GM12878 (cell line): ENCODE data around the gene CCNYL1. TPM values are rescaled to one million over a fixed set of nuclear protein-coding genes. Genes with fewer than 3 reads are reported as not detected.
"Not testable (repeated sequence)": the region's sequence is repeated elsewhere in the genome, so short reads cannot be mapped to it uniquely, and the experiment has no call there.

Experiments used
- ATAC-seq: fragments of 200-7000 bp; cut with Tn5 transposase; 3 replicates; pipeline ENCODE4 v1.9.1; 2020; ENCODE audit warnings: mild to moderate bottlenecking, moderate library complexity
- BruUV-seq: library from RNA; stranded (reverse); fragments of 400-500 nt; replicated peaks from 2 replicates; lab custom pipeline; 2021; lab: Mats Ljungman, UMichigan
- CTCF ChIA-PET: fragments of 300-600 bp; sonication (Branson Sonifier 250); formaldehyde crosslinking; extraction: SDS; loops from one replicate; lab custom pipeline; 2021; ENCODE audit warnings: inconsistent platforms; lab: Yijun Ruan, JAX
- POLR2A ChIA-PET: fragments of 350-600 bp; formaldehyde crosslinking; extraction: SDS; loops from one replicate; lab custom pipeline; 2021; ENCODE audit warnings: inconsistent platforms; lab: Charles Lee
- RAD21 ChIA-PET: fragments of 300-600 bp; sonication (Branson Sonifier 250); formaldehyde crosslinking; loops from one replicate; lab custom pipeline; 2023; ENCODE audit warnings: antibody characterized with exemption; ENCODE audit not compliant: unreplicated experiment; lab: Charles Lee
- SMC1A ChIA-PET: fragments of 300-600 bp; sonication (Branson Sonifier 250); formaldehyde crosslinking; loops from one replicate; lab custom pipeline; 2023; ENCODE audit not compliant: unreplicated experiment, uncharacterized antibody; lab: Charles Lee
- DNase-seq: peaks from one replicate; pipeline ENCODE4 v3.0.0-alpha.2; 2011; ENCODE audit warnings: low read depth, low spot score
- FAIRE-seq: peaks from 3 replicates; lab custom pipeline; 2011; peaks lifted over from hg19 to GRCh38; lab: Jason Lieb, UNC
- H2AFZ ChIP-seq: 2 replicates; pipeline ENCODE4 v1.6.0; 2011; ENCODE audit warnings: low read depth, low read length, control low read depth; ENCODE audit not compliant: control insufficient read depth
- H3K27ac ChIP-seq: 2 replicates; pipeline ENCODE4 v1.5.1; 2011; ENCODE audit warnings: control low read depth; ENCODE audit not compliant: control insufficient read depth, insufficient read depth
- H3K27me3 ChIP-seq, 2 experiments: replicated peaks in 1 of 2; 2 replicates each; pipeline versions ENCODE4 v1.6.0 to v1.6.1; 2011; ENCODE audit warnings: low read length in 1 of 2; ENCODE audit not compliant: control insufficient read depth in 2 of 2, insufficient read depth in 2 of 2
- H3K36me3 ChIP-seq, 2 experiments: 2 replicates each; pipeline ENCODE4 v1.5.1; 2011; ENCODE audit warnings: low read length in 1 of 2; ENCODE audit not compliant: control insufficient read depth in 2 of 2, insufficient read depth in 2 of 2
- H3K4me1 ChIP-seq: 2 replicates; pipeline ENCODE4 v1.6.1; 2011; ENCODE audit warnings: mild to moderate bottlenecking, low read length, moderate library complexity, mixed read lengths; ENCODE audit not compliant: control insufficient read depth, insufficient read depth
- H3K4me2 ChIP-seq: 2 replicates; pipeline ENCODE4 v1.6.0; 2011; ENCODE audit warnings: control low read depth; ENCODE audit not compliant: control insufficient read depth, insufficient read depth
- H3K4me3 ChIP-seq: fragments of 200-600 bp; sonication (generic); 2 replicates; pipeline ENCODE4 v1.5.1; 2016
- H3K79me2 ChIP-seq: 2 replicates; pipeline ENCODE4 v1.6.0; 2011; ENCODE audit warnings: low read length; ENCODE audit not compliant: control insufficient read depth, insufficient read depth
- H3K9ac ChIP-seq: 2 replicates; pipeline ENCODE4 v1.8.0; 2011; ENCODE audit warnings: low read length, control low read depth, mixed read lengths; ENCODE audit not compliant: control insufficient read depth, insufficient read depth
- H3K9me3 ChIP-seq: replicated peaks from 3 replicates; pipeline ENCODE4 v1.5.1; 2011; ENCODE audit warnings: mild to moderate bottlenecking, low read length; ENCODE audit not compliant: control insufficient read depth, insufficient read depth
- H4K20me1 ChIP-seq: 2 replicates; pipeline ENCODE4 v1.6.0; 2011; ENCODE audit not compliant: control insufficient read depth, insufficient read depth
- ETV6 ChIP-seq, 2 experiments: fragments of 450-650 bp in 1 of 2; IDR thresholded peaks in 1 of 2; conservative IDR thresholded peaks in 1 of 2; 2 replicates each; pipeline ENCODE4 v1.6.1; 2014; ENCODE audit warnings: antibody characterized with exemption in 1 of 2, borderline replicate concordance in 1 of 2, low read depth in 1 of 2, mild to moderate bottlenecking in 1 of 2, moderate library complexity in 1 of 2
- FOS ChIP-seq: IDR thresholded peaks from 3 replicates; pipeline ENCODE4 v1.6.1; 2011; ENCODE audit warnings: borderline replicate concordance; ENCODE audit not compliant: insufficient read length; ENCODE audit errors: extremely low read depth
- GABPA ChIP-seq: IDR thresholded peaks from 2 replicates; pipeline ENCODE4 v1.6.1; 2014; ENCODE audit warnings: antibody characterized with exemption, low read depth, mild to moderate bottlenecking, inconsistent platforms
- JUNB ChIP-seq: IDR thresholded peaks from 2 replicates; pipeline ENCODE4 v1.6.1; 2016; ENCODE audit warnings: antibody characterized with exemption, mild to moderate bottlenecking
- SRF ChIP-seq, 2 experiments: IDR thresholded peaks; 2 replicates each; pipeline ENCODE4 v1.6.1; 2011; ENCODE audit warnings: low read depth in 2 of 2, low read length in 2 of 2, mild to moderate bottlenecking in 1 of 2, moderate library complexity in 1 of 2
- STAT1 ChIP-seq: fragments of 450-650 bp; conservative IDR thresholded peaks from 2 replicates; pipeline ENCODE4 v1.6.1; 2014; ENCODE audit warnings: antibody characterized with exemption, mild to moderate bottlenecking
- ZNF384 ChIP-seq: IDR thresholded peaks from 2 replicates; pipeline ENCODE4 v1.6.1; 2012; ENCODE audit warnings: low read depth, mild to moderate bottlenecking, low read length, improper control_type of control experiment, borderline replicate concordance
- WGBS: methylation state at CpG from one replicate; pipeline ENCODE4 v1.1.6; 2016; ENCODE audit warnings: low lambda C conversion rate; ENCODE audit not compliant: insufficient replicate concordance, insufficient coverage; ENCODE audit errors: missing lambda C conversion rate; 5-methylcytosine and 5-hydroxymethylcytosine counted together
- in situ Hi-C: fragments of 300-500 bp; cut with MboI; formaldehyde crosslinking; loops from 9 replicates; pipeline ENCODE4 v1.14.3; 2018; ENCODE audit warnings: mixed read lengths
- intact Hi-C: fragments of 100-400 bp; cut with micrococcal nuclease; formaldehyde crosslinking; loops from one replicate; pipeline ENCODE4 v1.14.2; 2022; ENCODE audit not compliant: unreplicated experiment
- polyA plus RNA-seq, 11 experiments: library from polyadenylated mRNA; depleted of rRNA in 4 of 11; unstranded in 6 of 11; stranded (reverse) in 5 of 11; fragments of >200 nt; fragmentation: Nextera tagmentation in 4 of 11; fragmentation: Illumina TruSeq in 1 of 11; extraction: Ambion mirVana in 4 of 11; extraction: Trizol in 1 of 11; gene quantifications; 1 replicate in 1 of 11; 2 replicates in 10 of 11; pipeline versions ENCODE4 v1.2.1 to v1.2.3, GENCODE V29; 2011 to 2016; ENCODE audit warnings: inconsistent platforms in 2 of 11, missing spikeins in 2 of 11, low read depth in 1 of 11
- total RNA-seq, 4 experiments: library from RNA; depleted of rRNA in 3 of 4; stranded (reverse); fragments of >200 nt in 3 of 4; fragmentation: Illumina TruSeq in 1 of 4; extraction: Trizol in 1 of 4; gene quantifications; 2 replicates each; pipeline versions ENCODE4 v1.2.1 to v1.2.3, GENCODE V29; 2013 to 2021
- TF ChIP-seq, protein P1 (sequence below): fragments of 450-650 bp; IDR thresholded peaks from 2 replicates; pipeline ENCODE4 v1.6.1; 2017; ENCODE audit warnings: mild to moderate bottlenecking, moderate library complexity

CCNYL1 gene
- total and polyA plus RNA-seq, 10 of the 15 experiments (the other 5 are each of a cell fraction or from before 2014, with no cell fraction given): 1.8 to 12.3 (median 5.9) TPM

DNA sequence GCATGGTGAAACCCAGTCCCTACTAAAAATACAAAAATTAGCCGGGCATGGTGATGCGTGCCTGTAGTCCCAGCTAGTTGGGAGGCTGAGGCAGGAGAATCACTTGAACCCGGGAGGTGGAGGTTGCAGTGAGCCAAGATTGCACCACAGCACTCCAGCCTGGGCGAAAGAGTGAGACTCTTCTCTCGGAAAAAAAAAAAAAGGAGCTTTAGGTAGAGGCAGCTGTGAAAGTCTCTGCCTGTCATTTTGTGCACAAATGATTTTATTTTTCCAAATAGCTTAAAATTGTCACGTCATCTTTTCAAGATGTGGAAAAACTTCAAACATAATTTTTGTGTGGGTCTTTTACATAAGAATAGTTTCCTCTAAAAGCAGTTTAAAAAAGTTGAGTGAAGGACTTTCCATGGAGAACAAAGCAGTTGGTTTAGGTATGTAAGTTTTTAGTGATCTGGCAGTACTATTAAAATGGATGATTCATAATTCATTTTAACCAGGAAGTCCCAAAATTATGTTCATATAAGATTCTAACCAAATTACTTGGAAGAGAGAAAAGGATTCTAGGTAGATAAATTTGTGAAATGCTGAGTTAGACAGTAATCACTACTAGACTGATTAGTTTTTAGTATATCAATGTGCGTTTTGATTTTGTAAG lies 11.5 kb downstream of the CCNYL1 start:
- peaks cover 3% of the 10 kb centered on the region; the same call in 1 of the 2 replicates for H3K4me1 ChIP-seq
- SMC1A ChIA-PET: interaction anchor here (0.6 to 2.6 kb wide), 8 partner anchors 11 to 96 kb away, joined by 3 to 15 read pairs (median 6); partner anchors contain the start of gene CCNYL1
- no peak for FAIRE-seq
- H3K27ac ChIP-seq: no peak overlapping the region
- H2AFZ ChIP-seq: no peak overlapping the region
- POLR2A ChIA-PET: interaction anchor here (0.6 to 8.6 kb wide), 10 partner anchors 10 to 1645 kb away, joined by 3 to 84 read pairs (median 5); partner anchors contain the start of genes CCNYL1 and METTL21A
- H4K20me1 ChIP-seq: no peaks in the 10 kb centered on the region
- ATAC-seq: no peak
- RAD21 ChIA-PET: interaction anchor here (0.8 to 3.7 kb wide), 6 partner anchors 12 to 96 kb away, joined by 3 to 24 read pairs (median 10); partner anchors contain the start of gene CCNYL1
- in situ Hi-C loops: no loop called here
- BruUV-seq: no TSS peak
- no peaks in the 10 kb centered on the region; a peak in 1 of 4 replicates for H3K36me3 ChIP-seq
- H3K4me3 ChIP-seq: no peak overlapping the region
- H3K9me3 ChIP-seq: no peaks in the 10 kb centered on the region
- H3K79me2 ChIP-seq: no peaks in the 10 kb centered on the region; the same call in 1 of the 2 replicates
- H3K27me3 ChIP-seq: no peaks in the 10 kb centered on the region
- intact Hi-C loops: loop anchor here (5.0 kb wide), 2 partner anchors 56 to 96 kb away; partner anchors contain the start of gene METTL21A
- 95% methylated on average over 7 of the region's 7 CpGs for WGBS
- CTCF ChIA-PET: interaction anchor here (1.0 to 5.4 kb wide), 5 partner anchors 12 to 97 kb away, joined by 3 to 49 read pairs (median 15); partner anchors contain the start of genes CCNYL1 and METTL21A
- TF ChIP-seq ZNF384: no peak
- TF ChIP-seq ETV6 (conservative IDR thresholded peaks at IDR 0.05 in 1 of 2, IDR thresholded peaks at IDR 0.05 in 1 of 2; ENCODE audit: borderline replicate concordance in 1 of 2, low read depth in 1 of 2): no peak
- no peak for TF ChIP-seq STAT1
- no peak for TF ChIP-seq JUNB
- TF ChIP-seq FOS: no peak
- TF ChIP-seq, protein P1, sequence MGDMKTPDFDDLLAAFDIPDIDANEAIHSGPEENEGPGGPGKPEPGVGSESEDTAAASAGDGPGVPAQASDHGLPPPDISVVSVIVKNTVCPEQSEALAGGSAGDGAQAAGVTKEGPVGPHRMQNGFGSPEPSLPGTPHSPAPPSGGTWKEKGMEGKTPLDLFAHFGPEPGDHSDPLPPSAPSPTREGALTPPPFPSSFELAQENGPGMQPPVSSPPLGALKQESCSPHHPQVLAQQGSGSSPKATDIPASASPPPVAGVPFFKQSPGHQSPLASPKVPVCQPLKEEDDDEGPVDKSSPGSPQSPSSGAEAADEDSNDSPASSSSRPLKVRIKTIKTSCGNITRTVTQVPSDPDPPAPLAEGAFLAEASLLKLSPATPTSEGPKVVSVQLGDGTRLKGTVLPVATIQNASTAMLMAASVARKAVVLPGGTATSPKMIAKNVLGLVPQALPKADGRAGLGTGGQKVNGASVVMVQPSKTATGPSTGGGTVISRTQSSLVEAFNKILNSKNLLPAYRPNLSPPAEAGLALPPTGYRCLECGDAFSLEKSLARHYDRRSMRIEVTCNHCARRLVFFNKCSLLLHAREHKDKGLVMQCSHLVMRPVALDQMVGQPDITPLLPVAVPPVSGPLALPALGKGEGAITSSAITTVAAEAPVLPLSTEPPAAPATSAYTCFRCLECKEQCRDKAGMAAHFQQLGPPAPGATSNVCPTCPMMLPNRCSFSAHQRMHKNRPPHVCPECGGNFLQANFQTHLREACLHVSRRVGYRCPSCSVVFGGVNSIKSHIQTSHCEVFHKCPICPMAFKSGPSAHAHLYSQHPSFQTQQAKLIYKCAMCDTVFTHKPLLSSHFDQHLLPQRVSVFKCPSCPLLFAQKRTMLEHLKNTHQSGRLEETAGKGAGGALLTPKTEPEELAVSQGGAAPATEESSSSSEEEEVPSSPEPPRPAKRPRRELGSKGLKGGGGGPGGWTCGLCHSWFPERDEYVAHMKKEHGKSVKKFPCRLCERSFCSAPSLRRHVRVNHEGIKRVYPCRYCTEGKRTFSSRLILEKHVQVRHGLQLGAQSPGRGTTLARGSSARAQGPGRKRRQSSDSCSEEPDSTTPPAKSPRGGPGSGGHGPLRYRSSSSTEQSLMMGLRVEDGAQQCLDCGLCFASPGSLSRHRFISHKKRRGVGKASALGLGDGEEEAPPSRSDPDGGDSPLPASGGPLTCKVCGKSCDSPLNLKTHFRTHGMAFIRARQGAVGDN: no peak
- no peak for TF ChIP-seq GABPA
- TF ChIP-seq SRF (IDR thresholded peaks at IDR 0.05; ENCODE audit: low read depth in 2 of 2, low read length in 2 of 2): no peak
- H3K4me2 ChIP-seq: no peak overlapping the region
- no peak overlapping the region for H3K9ac ChIP-seq
- DNase-seq: no peak

DNA sequence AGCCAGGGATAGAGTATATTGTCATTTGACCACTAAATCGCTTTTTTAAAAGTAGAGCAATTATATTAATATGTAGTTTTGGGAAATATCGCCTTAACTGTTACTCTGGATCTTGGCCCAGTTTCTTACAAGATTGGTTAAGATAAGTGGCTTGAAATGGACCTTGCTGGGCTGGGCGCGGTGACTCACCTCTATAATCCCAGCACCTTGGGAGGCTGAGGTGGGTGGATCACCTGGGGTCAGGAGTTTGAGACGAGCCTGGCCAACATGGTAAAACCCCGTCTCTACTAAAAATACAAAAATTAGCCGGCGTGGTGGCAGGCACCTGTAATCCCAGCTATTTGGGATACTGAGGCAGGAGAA lies 12.0 kb downstream of the CCNYL1 start:
- H3K4me2 ChIP-seq, H2AFZ ChIP-seq, H3K27me3 ChIP-seq, H4K20me1 ChIP-seq, ATAC-seq, FAIRE-seq, H3K36me3 ChIP-seq, in situ Hi-C loops, H3K4me3 ChIP-seq, H3K79me2 ChIP-seq, H3K9me3 ChIP-seq, H3K4me1 ChIP-seq, DNase-seq, BruUV-seq, H3K27ac ChIP-seq, H3K9ac ChIP-seq: not testable (repeated sequence)
- intact Hi-C loops: loop anchor here (5.0 kb wide), 2 partner anchors 56 to 96 kb away; partner anchors contain the start of gene METTL21A
- WGBS: 95% methylated on average over 8 of the region's 8 CpGs
- RAD21 ChIA-PET: interaction anchor here (0.7 to 2.7 kb wide), 6 partner anchors 13 to 97 kb away, joined by 3 to 21 read pairs (median 8); partner anchors contain the start of genes FZD5 and METTL21A
- SMC1A ChIA-PET: interaction anchor here (0.9 to 4.6 kb wide), 7 partner anchors 9 to 97 kb away, joined by 3 to 57 read pairs (median 4); no protein-coding TSS in a partner anchor
- POLR2A ChIA-PET: interaction anchor here (0.7 to 8.6 kb wide), 9 partner anchors 11 to 221 kb away, joined by 3 to 84 read pairs (median 7); partner anchors contain the start of genes CCNYL1 and METTL21A
- CTCF ChIA-PET: interaction anchor here (1.0 to 5.6 kb wide), 4 partner anchors 11 to 97 kb away, joined by 4 to 49 read pairs (median 22); partner anchors contain the start of genes CCNYL1 and METTL21A
